GM21717 (cell line): ENCODE data around the gene BAAT.

Experiments
- ATAC-seq: cut with Tn5 transposase; IDR thresholded peaks from one replicate; pipeline ENCODE4 v1.9.1; 2021; ENCODE audit warnings: mild to moderate bottlenecking, moderate library complexity; ENCODE audit not compliant: unreplicated experiment

BAAT gene

GRCh38 chr9:101398930-101399642, 14.3 kb upstream of the BAAT start:
- ATAC-seq: peak; percentile 11

DNA sequence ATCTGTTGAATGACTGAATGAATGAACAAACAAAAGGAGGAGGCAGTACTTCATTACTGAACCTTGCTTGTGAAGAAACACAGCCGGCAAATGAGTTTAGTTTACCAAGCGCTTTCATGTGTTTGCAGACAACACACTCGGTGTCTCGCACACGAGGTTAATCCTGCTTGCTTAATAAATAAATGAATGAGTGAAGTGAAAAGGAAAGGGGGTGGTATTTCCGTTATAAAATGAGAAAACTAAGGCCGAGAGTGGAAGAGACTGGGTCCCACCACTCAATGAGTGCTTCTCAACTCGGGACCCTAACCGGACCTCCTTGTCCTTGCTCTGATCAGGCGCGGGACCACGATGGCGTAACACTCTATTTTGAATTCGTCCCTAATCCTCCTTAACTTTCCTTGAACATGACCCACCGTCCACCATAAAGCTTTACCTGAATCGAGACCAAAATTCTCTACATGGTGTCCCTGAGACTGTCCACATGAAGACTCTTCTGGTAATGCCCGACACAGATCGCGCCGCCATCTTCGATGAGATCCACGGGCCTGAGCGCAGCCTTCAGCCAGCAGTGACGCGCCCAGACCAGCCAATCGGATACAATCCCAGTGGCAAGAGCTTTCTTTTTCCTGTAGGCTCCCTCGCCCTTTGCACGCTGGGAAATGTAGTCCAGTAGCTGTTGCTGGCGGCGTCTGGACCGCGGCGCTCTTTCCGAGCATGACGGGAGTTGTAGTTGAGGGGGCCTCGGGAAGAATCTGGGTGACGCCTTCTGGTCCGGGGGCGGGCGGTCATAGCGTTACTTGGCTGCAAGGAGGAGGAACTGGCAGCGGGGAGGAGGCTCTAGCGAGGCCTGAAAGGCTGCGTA, 13.5 kb upstream of the BAAT start, which contains the start of the genes MRPL50 and ZNF189:
TSS of gene MRPL50 (minus strand) at position 551 of the 862 bp plus-strand sequence. CDS start at position 525, 26 bp downstream.
TSS of gene ZNF189 (plus strand) at position 784 of the 862 bp plus-strand sequence. CDS start 306 bp downstream, outside the sequence.
- ATAC-seq: peak; percentile 99

- ATAC-seq: no peak
Measured at GRCh38 chr9:101397746-101398067, 12.9 kb upstream of the BAAT start.

DNA sequence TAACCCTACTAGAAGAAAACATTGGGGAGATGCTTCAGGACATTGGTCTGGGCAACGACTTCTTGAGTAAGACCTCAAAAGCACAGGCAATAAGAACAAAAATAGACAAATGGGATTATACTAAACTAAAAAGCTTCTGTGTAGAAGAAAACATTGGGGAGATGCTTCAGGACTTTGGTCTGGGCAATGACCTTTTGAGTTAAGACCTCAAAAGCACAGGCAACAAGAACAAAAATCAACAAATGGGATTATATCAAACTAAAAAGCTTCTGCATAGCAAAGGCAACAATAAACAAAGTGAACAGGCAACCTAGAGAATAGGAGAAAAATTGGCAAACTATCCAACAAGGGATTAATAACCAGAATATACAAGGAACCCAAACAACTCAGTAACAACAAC, 9.9 kb upstream of the BAAT start:
- no peak for ATAC-seq

- no peak for ATAC-seq
Measured at GRCh38 chr9:101393135-101393534, 8.3 kb upstream of the BAAT start.

- no peak for ATAC-seq
Measured at GRCh38 chr9:101388507-101388993, 3.7 kb upstream of the BAAT start.

DNA sequence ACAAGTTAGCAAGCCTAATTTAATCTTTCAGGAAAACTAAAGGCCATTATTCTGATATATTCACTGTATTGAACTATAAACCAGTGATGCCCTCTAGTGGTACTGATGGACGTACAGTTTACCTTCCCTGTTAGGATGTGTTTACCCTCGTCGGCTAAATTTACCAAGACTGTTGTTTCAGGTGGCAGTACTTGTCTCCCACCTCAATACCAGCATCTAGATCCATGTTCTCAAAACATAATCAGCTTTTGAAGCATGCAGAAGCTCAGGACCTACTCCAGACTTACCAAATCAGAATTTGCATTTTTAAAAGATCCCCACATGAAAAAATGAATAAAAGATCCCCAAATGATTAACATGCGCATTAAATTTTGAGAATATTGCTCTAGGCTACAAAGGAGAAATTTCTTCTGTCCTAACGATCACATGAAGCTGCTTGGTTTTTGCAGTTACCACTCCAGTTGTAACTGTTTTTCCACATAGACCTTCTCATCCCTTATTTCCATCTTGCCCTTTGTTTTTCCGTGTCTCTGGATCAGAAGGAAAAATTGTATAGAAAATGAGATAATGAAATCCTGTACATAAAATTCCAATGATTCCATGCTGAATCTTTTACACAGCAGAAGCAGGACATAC, 3.2 kb upstream of the BAAT start:
- ATAC-seq: no peak

DNA sequence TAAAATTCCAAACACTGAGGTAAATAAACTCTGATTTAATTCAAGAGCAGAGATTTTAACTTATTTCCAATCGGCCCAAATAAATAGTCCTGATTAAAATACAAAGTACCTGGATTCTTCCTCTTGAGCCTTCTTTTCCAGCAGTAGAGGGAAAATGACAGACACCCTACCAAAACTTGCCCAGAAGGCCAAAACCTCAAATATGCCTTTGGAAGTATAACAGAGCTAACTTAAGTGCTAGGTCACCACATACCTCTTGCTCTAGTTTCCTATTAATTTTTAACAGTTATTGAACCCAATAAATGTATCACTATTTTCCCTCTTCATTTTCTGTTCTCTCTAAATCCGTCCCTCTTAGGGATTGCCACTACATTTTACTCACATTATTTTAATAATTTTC, 1.4 kb downstream of the BAAT start:
- no peak for ATAC-seq

- ATAC-seq: no peak
Measured at GRCh38 chr9:101381833-101382342, 2.9 kb downstream of the BAAT start.

GRCh38 chr9:101381118-101381517, 3.7 kb downstream of the BAAT start:
- ATAC-seq: no peak

DNA sequence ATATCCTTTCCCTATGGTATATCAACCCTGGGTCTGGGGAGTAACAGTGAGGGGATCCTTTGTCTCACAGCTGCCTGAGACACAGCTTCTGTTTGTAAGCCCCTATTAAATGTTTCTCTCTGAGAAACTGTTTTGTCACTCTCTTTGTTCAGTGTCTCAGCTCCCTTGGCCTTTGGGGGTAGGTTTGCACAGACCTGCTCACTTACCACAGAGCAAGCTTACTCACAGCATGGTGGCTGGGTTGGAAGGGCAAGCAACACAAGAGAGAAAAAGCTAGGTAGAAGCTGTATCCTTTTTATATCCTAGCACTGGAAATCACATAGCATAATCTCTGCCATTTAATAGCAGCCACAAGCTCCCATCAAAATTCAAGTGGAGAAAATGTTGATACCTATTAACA, 4.5 kb downstream of the BAAT start:
- no peak for ATAC-seq

DNA sequence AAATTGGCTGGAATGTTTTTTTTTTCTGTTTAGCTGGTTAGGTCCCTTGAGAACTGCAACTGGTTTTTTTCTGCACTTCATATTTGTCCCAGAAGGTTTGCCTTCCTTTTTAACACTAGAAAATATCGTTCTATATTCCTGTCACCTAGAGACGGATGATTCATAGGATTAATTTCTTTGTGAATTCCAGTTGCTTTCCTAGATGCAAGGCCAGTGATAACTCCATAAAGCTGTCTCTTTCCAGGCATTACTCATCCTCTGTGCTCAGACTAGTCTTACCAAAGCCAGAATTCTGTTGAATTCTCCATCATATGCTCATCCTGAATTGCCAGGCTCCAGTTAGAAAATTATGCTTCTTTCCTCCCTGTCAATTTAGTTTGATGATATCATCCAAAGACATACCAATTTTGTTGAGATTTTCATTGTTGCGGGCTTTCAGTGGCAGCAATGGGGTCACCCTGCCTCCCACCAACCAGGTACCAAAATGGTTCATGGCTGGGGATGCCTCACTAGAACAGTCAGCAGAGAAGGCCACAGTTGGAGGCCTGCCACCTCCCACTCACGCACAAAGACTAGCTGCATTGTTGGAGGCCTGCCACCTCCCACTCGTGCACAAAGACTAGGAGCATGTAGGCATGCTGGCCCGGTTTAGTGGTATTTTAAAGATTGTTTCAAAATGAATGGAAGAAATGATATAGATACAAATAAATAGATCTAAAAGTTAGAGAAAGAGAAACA, 8.5 kb downstream of the BAAT start:
- no peak for ATAC-seq

DNA sequence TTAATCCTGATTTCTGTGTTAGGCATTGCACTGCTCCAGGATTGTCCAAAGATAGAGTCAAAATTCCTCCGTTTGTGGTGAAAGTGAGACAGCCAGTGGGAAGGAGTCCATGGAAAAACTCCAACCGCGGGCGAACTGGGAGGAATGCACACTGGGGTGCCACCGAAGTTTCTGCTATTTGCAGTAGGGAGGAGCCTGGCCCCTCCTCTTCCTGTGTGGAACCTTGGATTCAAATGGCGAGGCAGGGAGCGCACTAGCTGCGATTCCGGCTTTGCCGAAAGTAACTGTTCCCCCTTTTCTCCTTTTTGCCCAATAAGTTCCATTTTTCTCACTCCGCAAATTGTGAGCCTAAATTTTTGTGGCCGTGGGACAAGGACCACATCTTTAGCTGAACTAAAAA, 9.3 kb downstream of the BAAT start:
- ATAC-seq: no peak

DNA sequence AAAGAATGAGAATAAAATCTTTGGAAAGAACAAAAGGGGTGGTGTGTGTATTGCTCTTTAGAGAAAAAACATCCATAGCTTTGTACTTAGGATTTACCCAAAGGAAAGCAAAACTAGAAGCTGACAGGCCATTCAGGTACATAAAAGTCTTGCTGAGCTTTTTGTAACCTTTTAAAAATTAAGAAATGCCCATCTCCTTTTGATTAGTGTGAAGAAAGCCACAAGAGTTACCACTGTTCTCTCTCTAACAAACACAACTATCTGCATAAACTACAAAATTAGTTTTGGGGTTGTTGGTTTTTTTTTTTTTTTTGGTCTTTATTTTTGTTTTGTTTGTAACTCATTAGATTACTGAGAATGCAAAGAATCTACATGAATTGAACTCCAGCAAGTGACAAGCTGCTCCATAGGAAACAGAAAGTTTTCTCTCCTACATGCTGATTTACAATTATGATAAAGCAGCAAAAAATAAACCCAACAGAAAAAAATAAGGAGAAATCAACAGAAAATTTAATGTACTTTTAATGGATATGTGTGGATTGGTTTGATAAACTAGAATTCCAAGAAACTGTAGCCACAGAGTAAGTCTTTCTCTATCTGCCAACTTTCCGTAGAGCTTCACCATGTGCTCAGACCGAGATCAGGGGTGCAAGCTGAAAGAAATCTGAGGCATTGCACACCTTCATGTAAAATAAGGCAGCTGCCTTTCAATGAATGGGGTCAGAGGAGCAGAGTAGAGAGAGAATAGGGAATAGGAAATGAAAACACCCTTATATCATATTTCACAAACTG, 12.3 kb downstream of the BAAT start:
- no peak for ATAC-seq

- ATAC-seq: no peak
Measured at GRCh38 chr9:101371813-101372212, 13.0 kb downstream of the BAAT start.

GRCh38 chr9:101369884-101370531, 14.8 kb downstream of the BAAT start:
- ATAC-seq: no peak

- no peak for ATAC-seq
Measured at GRCh38 chr9:101369286-101369685, 15.5 kb downstream of the BAAT start.

GRCh38 chr9:101367323-101367722, 17.5 kb downstream of the BAAT start:
- ATAC-seq: no peak

DNA sequence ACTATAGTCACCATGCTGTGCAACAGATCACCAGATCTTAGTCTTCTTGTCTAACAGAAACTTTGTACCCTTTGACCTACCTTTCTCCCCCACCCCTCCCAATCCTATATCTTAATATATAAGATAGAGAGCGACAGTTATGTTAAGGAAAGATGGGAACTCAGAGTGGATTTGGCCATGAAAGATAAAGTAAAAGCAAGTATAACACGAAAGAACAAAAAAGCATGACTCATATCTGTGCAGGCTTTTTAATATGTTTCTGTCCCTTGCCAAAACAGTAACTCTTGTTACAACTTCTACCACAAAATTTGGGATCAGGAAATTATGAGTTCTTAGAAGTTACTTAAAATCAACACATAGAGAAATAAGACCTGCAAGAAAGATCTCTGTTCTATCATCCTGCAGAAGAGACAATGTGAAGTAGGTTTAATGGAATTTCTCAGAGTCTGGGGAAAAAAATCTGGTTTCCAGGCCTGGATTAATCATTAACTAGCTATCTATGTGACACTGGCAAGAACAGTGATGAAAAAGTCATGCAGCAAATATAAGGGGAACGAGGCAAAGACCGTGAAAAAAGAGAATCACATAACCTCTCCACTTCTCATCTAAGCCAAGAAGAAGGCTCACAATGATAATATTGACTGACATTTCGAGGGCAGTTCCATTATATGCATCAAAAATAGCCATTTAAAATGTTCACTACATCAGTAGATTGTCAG, 18.6 kb downstream of the BAAT start:
- ATAC-seq: no peak
